ENCODE measurements around the gene AGTRAP.

The AGTRAP gene

GRCh38 chr1:11769274-11769673 lies 33.3 kb downstream of the AGTRAP start:
- H3K4me2 ChIP-seq (ENCODE audit: low read length) = no peak overlapping the region
- no peak overlapping the region for H3K27ac ChIP-seq (ENCODE audit: low read length)
- TF ChIP-seq EZH2phosphoT487 (IDR thresholded peaks at IDR 0.05; ENCODE audit: low read depth) (no peak), CTCF (IDR thresholded peaks at IDR 0.05; ENCODE audit: low read depth, low read length) (no peak)
- H3K27me3 ChIP-seq (ENCODE audit: low read depth, low read length) = no peaks in the 10 kb centered on the region
- H3K4me1 ChIP-seq (ENCODE audit: low read length) = peaks cover 8% of the 10 kb centered on the region
- no peak overlapping the region for H3K4me3 ChIP-seq (ENCODE audit: low read length)
- no peaks in the 10 kb centered on the region for H4K20me1 ChIP-seq (ENCODE audit: insufficient read depth, low read length)
- no peaks in the 10 kb centered on the region for H3K9me3 ChIP-seq (ENCODE audit: insufficient read depth, low read length)
- H3K9ac ChIP-seq (ENCODE audit: low read length) = no peak overlapping the region
- no peak overlapping the region for H2AFZ ChIP-seq (ENCODE audit: low read depth, low read length)
- no peaks in the 10 kb centered on the region for H3K36me3 ChIP-seq (replicated peaks; ENCODE audit: low read depth, low read length)
- no peaks in the 10 kb centered on the region for H3K79me2 ChIP-seq (ENCODE audit: low read length)

GRCh38 chr1:11770011-11770410 lies 34.1 kb downstream of the AGTRAP start:
- Histone ChIP-seq H3K9me3 (ENCODE audit: insufficient read depth, low read length) (no peaks in the 10 kb centered on the region), H3K79me2 (ENCODE audit: low read length) (no peaks in the 10 kb centered on the region), H3K9ac (ENCODE audit: low read length) (no peak overlapping the region), H4K20me1 (ENCODE audit: insufficient read depth, low read length) (no peaks in the 10 kb centered on the region), H2AFZ (ENCODE audit: low read depth, low read length) (no peak overlapping the region), H3K4me3 (ENCODE audit: low read length) (no peak overlapping the region), H3K27ac (ENCODE audit: low read length) (no peak overlapping the region), H3K27me3 (ENCODE audit: low read depth, low read length) (no peaks in the 10 kb centered on the region), H3K4me1 (ENCODE audit: low read length) (peaks cover 8% of the 10 kb centered on the region), H3K4me2 (ENCODE audit: low read length) (no peak overlapping the region), H3K36me3 (replicated peaks; ENCODE audit: low read depth, low read length) (no peaks in the 10 kb centered on the region)
- TF ChIP-seq EZH2phosphoT487 (IDR thresholded peaks at IDR 0.05; ENCODE audit: low read depth) (no peak), CTCF (IDR thresholded peaks at IDR 0.05; ENCODE audit: low read depth, low read length) (no peak)

GRCh38 chr1:11771481-11772043 lies 35.6 kb downstream of the AGTRAP start:
- H4K20me1 ChIP-seq (ENCODE audit: insufficient read depth, low read length) = no peaks in the 10 kb centered on the region
- no peak overlapping the region for H2AFZ ChIP-seq (ENCODE audit: low read depth, low read length)
- no peak for TF ChIP-seq CTCF (IDR thresholded peaks at IDR 0.05; ENCODE audit: low read depth, low read length)
- no peak for TF ChIP-seq EZH2phosphoT487 (IDR thresholded peaks at IDR 0.05; ENCODE audit: low read depth)
- H3K9ac ChIP-seq (ENCODE audit: low read length) = no peak overlapping the region
- H3K27ac ChIP-seq (ENCODE audit: low read length) = no peak overlapping the region
- no peaks in the 10 kb centered on the region for H3K79me2 ChIP-seq (ENCODE audit: low read length)
- H3K4me1 ChIP-seq (ENCODE audit: low read length) = peaks cover 14% of the 10 kb centered on the region
- H3K4me3 ChIP-seq (ENCODE audit: low read length) = no peak overlapping the region
- no peaks in the 10 kb centered on the region for H3K9me3 ChIP-seq (ENCODE audit: insufficient read depth, low read length)
- no peak overlapping the region for H3K4me2 ChIP-seq (ENCODE audit: low read length)
- H3K27me3 ChIP-seq (ENCODE audit: low read depth, low read length) = no peaks in the 10 kb centered on the region
- H3K36me3 ChIP-seq (replicated peaks; ENCODE audit: low read depth, low read length) = no peaks in the 10 kb centered on the region

GRCh38 chr1:11772458-11772857 lies 36.5 kb downstream of the AGTRAP start:
- H2AFZ ChIP-seq (ENCODE audit: low read depth, low read length) = no peak overlapping the region; the same call in 1 of the 2 replicates
- H3K9ac ChIP-seq (ENCODE audit: low read length) = no peak overlapping the region
- H3K27ac ChIP-seq (ENCODE audit: low read length) = no peak overlapping the region
- no peaks in the 10 kb centered on the region for H3K27me3 ChIP-seq (ENCODE audit: low read depth, low read length)
- H3K79me2 ChIP-seq (ENCODE audit: low read length) = no peaks in the 10 kb centered on the region
- H3K4me3 ChIP-seq (ENCODE audit: low read length) = no peak overlapping the region
- TF ChIP-seq EZH2phosphoT487 (IDR thresholded peaks at IDR 0.05; ENCODE audit: low read depth) = no peak
- TF ChIP-seq CTCF (IDR thresholded peaks at IDR 0.05; ENCODE audit: low read depth, low read length) = no peak
- peak overlapping the region; percentile 10 for H3K4me2 ChIP-seq (ENCODE audit: low read length)
- no peaks in the 10 kb centered on the region for H4K20me1 ChIP-seq (ENCODE audit: insufficient read depth, low read length)
- no peaks in the 10 kb centered on the region for H3K36me3 ChIP-seq (replicated peaks; ENCODE audit: low read depth, low read length)
- peaks cover 14% of the 10 kb centered on the region for H3K4me1 ChIP-seq (ENCODE audit: low read length)
- H3K9me3 ChIP-seq (ENCODE audit: insufficient read depth, low read length) = no peaks in the 10 kb centered on the region

Data from OCI-LY3 (cell line).